Mammary epithelial cell (primary cell): Measurements from ENCODE around the gene KDM4C.

Source experiments
- EZH2 ChIP-seq: IDR thresholded peaks from 2 replicates; pipeline ENCODE4 v1.6.1; 2012; ENCODE audit warnings: low read length, inconsistent platforms, borderline replicate concordance
- TF ChIP-seq, protein P1 (sequence below), 2 donors: IDR thresholded peaks in 1 of 2; conservative IDR thresholded peaks in 1 of 2; 2 replicates each; pipeline ENCODE4 v1.5.1; 2011 to 2012; ENCODE audit warnings: inconsistent platforms in 2 of 2, low read length in 2 of 2, mild to moderate bottlenecking in 2 of 2, control low read depth in 1 of 2, low read depth in 1 of 2; ENCODE audit not compliant: insufficient read depth in 1 of 2; ENCODE audit errors: extremely low read depth in 1 of 2

DNA sequence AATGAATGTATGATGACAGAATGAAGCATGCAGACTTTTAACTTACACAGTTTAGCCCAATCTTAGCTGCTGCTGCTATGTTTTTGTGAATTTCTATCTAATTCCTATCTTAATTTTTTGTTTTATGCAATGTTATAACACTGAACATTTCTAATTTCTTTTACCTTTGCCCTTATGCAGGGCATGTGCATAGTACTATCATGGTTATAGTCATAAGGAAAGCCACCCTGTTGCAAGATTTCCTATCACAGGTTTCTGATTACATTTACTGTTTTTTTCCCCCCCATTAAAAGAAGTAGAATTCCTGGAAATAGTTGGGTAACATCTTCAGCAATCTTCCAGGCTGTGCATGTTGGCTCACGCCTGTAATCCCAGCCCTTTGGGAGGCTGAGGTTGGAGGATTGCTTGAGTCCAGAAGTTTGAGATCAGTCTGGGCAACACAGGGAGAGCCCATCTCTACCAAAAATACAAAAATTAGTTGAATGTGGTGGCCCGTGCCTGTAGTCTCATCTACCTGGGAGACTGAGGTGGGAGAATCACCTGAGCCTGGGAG, 164.4 kb downstream of the KDM4C start:
- TF ChIP-seq, protein P1, sequence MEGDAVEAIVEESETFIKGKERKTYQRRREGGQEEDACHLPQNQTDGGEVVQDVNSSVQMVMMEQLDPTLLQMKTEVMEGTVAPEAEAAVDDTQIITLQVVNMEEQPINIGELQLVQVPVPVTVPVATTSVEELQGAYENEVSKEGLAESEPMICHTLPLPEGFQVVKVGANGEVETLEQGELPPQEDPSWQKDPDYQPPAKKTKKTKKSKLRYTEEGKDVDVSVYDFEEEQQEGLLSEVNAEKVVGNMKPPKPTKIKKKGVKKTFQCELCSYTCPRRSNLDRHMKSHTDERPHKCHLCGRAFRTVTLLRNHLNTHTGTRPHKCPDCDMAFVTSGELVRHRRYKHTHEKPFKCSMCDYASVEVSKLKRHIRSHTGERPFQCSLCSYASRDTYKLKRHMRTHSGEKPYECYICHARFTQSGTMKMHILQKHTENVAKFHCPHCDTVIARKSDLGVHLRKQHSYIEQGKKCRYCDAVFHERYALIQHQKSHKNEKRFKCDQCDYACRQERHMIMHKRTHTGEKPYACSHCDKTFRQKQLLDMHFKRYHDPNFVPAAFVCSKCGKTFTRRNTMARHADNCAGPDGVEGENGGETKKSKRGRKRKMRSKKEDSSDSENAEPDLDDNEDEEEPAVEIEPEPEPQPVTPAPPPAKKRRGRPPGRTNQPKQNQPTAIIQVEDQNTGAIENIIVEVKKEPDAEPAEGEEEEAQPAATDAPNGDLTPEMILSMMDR (conservative IDR thresholded peaks at IDR 0.05 in 1 of 2, IDR thresholded peaks at IDR 0.05 in 1 of 2; ENCODE audit: extremely low read depth in 1 of 2, insufficient read depth in 1 of 2, low read depth in 1 of 2, low read length in 2 of 2): no peak
- TF ChIP-seq EZH2: no peak
